IMR-90 (cell line): ENCODE data around the gene APCDD1L. TPM values are rescaled to one million over a fixed set of nuclear protein-coding genes. Genes with fewer than 3 reads are reported as not detected.

Experiments used
- ATAC-seq: fragments of 200-7000 bp; cut with Tn5 transposase; 2 replicates; pipeline ENCODE4 v1.9.1; 2020; ENCODE audit warnings: low read depth, mild to moderate bottlenecking, moderate library complexity
- BruUV-seq: library from RNA; stranded (reverse); fragments of 400-500 nt; replicated peaks from 2 replicates; lab custom pipeline; 2021; lab: Mats Ljungman, UMichigan
- CTCF ChIA-PET: fragments of 300-600 bp; formaldehyde crosslinking; extraction: SDS; loops from one replicate; lab custom pipeline; 2021; ENCODE audit warnings: antibody characterized with exemption; lab: Yijun Ruan, JAX
- POLR2A ChIA-PET: fragments of 300-600 bp; sonication (Branson Sonifier 250); formaldehyde crosslinking; loops from one replicate; lab custom pipeline; 2022; ENCODE audit warnings: antibody characterized with exemption; ENCODE audit not compliant: unreplicated experiment; lab: Charles Lee
- DNase-seq: peaks from one replicate; pipeline ENCODE4 v3.0.0; 2013
- H2AFZ ChIP-seq: replicated peaks from 2 replicates; pipeline ENCODE3; 2013; ENCODE audit warnings: low read length, mild to moderate bottlenecking; ENCODE audit not compliant: poor library complexity
- H2AK5ac ChIP-seq: 2 replicates; pipeline ENCODE4 v1.6.1; 2013; ENCODE audit warnings: low read depth, low read length, inconsistent platforms
- H2AK9ac ChIP-seq: replicated peaks from 2 replicates; pipeline ENCODE3; 2013; ENCODE audit warnings: mild to moderate bottlenecking, low read depth, low read length, moderate library complexity; ENCODE audit not compliant: poor library complexity
- H2BK120ac ChIP-seq: 2 replicates; pipeline ENCODE4 v1.6.1; 2013; ENCODE audit warnings: low read depth, low read length, inconsistent platforms
- H2BK15ac ChIP-seq: 3 replicates; pipeline ENCODE4 v1.6.1; 2013; ENCODE audit warnings: low read depth, low read length, inconsistent platforms
- H2BK20ac ChIP-seq: 2 replicates; pipeline ENCODE4 v1.6.1; 2013; ENCODE audit warnings: low read depth, mild to moderate bottlenecking, inconsistent platforms, low read length, moderate library complexity
- H2BK5ac ChIP-seq: 2 replicates; pipeline ENCODE4 v1.6.1; 2013; ENCODE audit warnings: mild to moderate bottlenecking, low read depth, low read length, inconsistent platforms; ENCODE audit not compliant: poor library complexity, severe bottlenecking
- H3K14ac ChIP-seq: replicated peaks from 2 replicates; pipeline ENCODE4 v1.6.1; 2013; ENCODE audit warnings: low read depth, low read length, inconsistent platforms
- H3K18ac ChIP-seq: 2 replicates; pipeline ENCODE4 v1.6.1; 2013; ENCODE audit warnings: low read depth, low read length, control low read depth
- H3K23ac ChIP-seq: 2 replicates; pipeline ENCODE4 v1.6.1; 2013; ENCODE audit warnings: low read depth, low read length, inconsistent platforms
- H3K27ac ChIP-seq: 2 replicates; pipeline ENCODE4 v1.5.1; 2013; ENCODE audit warnings: mild to moderate bottlenecking, control low read depth, low read length; ENCODE audit not compliant: insufficient read depth
- H3K27me3 ChIP-seq: 2 replicates; pipeline ENCODE4 v1.6.1; 2013; ENCODE audit warnings: low read length; ENCODE audit not compliant: control insufficient read depth, insufficient read depth
- H3K36me3 ChIP-seq: 2 replicates; pipeline ENCODE4 v1.6.1; 2013; ENCODE audit warnings: low read length, mixed read lengths; ENCODE audit not compliant: control insufficient read depth, insufficient read depth
- H3K4ac ChIP-seq: 2 replicates; pipeline ENCODE4 v1.6.1; 2013; ENCODE audit warnings: low read depth, low read length, inconsistent platforms
- H3K4me1 ChIP-seq: 2 replicates; pipeline ENCODE4 v1.6.1; 2013; ENCODE audit warnings: low read length, mixed read lengths; ENCODE audit not compliant: control insufficient read depth, insufficient read depth
- H3K4me2 ChIP-seq: 2 replicates; pipeline ENCODE4 v1.6.1; 2013; ENCODE audit warnings: low read depth, mild to moderate bottlenecking, control low read depth, low read length, moderate library complexity
- H3K4me3 ChIP-seq: 2 replicates; pipeline ENCODE4 v1.5.1; 2013; ENCODE audit warnings: low read depth, mild to moderate bottlenecking, control low read depth, low read length, moderate library complexity; ENCODE audit not compliant: insufficient read depth
- H3K56ac ChIP-seq: 2 replicates; pipeline ENCODE4 v1.6.1; 2013; ENCODE audit warnings: low read length, inconsistent platforms; ENCODE audit not compliant: insufficient read depth; ENCODE audit errors: extremely low read depth
- H3K79me1 ChIP-seq, 2 experiments: 2 replicates each; pipeline ENCODE4 v1.6.1; 2013; ENCODE audit warnings: low read length in 2 of 2, inconsistent platforms in 1 of 2, low read depth in 1 of 2
- H3K9ac ChIP-seq: 2 replicates; pipeline ENCODE4 v1.6.1; 2013; ENCODE audit warnings: low read depth, low read length, control low read depth
- H3K9me1 ChIP-seq: 2 replicates; pipeline ENCODE4 v1.6.1; 2013; ENCODE audit warnings: low read length, inconsistent platforms; ENCODE audit not compliant: insufficient read depth
- H3K9me3 ChIP-seq: 2 replicates; pipeline ENCODE4 v1.6.1; 2013; ENCODE audit warnings: low read length; ENCODE audit not compliant: control insufficient read depth, insufficient read depth
- H4K20me1 ChIP-seq: 2 replicates; pipeline ENCODE4 v1.6.1; 2013; ENCODE audit warnings: low read length, inconsistent platforms; ENCODE audit not compliant: insufficient read depth
- H4K5ac ChIP-seq: 2 replicates; pipeline ENCODE4 v1.6.1; 2013; ENCODE audit warnings: mild to moderate bottlenecking, low read depth, low read length, control low read depth
- H4K8ac ChIP-seq, 2 experiments: 2 replicates each; pipeline ENCODE4 v1.6.1; 2013; ENCODE audit warnings: low read depth in 2 of 2, low read length in 2 of 2, control low read depth in 1 of 2, inconsistent platforms in 1 of 2
- H4K91ac ChIP-seq: 2 replicates; pipeline ENCODE4 v1.6.1; 2013; ENCODE audit warnings: low read depth, low read length, inconsistent platforms; ENCODE audit not compliant: insufficient read depth
- BHLHE40 ChIP-seq: fragments of 150-350 bp; IDR thresholded peaks from 2 replicates; pipeline ENCODE4 v1.6.1; 2016; ENCODE audit warnings: mild to moderate bottlenecking, low read depth, low read length
- CEBPB ChIP-seq: IDR thresholded peaks from 2 replicates; pipeline ENCODE4 v1.6.1; 2012; ENCODE audit warnings: low read depth, low read length, improper control_type of control experiment
- RCOR1 ChIP-seq: IDR thresholded peaks from 2 replicates; pipeline ENCODE4 v1.6.1; 2012; ENCODE audit warnings: mild to moderate bottlenecking, low read length, improper control_type of control experiment; ENCODE audit not compliant: insufficient replicate concordance
- WGBS, 2 experiments: methylation state at CpG; one replicate each; pipeline versions ENCODE4 v1.1.5 to v1.1.7; 2013; ENCODE audit warnings: missing lambda C conversion rate in 2 of 2; ENCODE audit not compliant: insufficient read length in 1 of 2; ENCODE audit errors: extremely low coverage in 2 of 2; 5-methylcytosine and 5-hydroxymethylcytosine counted together
- dilution Hi-C: fragments of 300-500 bp; cut with HindIII; formaldehyde crosslinking; loops from one replicate; pipeline ENCODE4 v1.14.3; 2018; ENCODE audit warnings: low sequenced_read_pairs; ENCODE audit not compliant: unreplicated experiment
- in situ Hi-C: fragments of 300-500 bp; cut with MboI; formaldehyde crosslinking; loops from 3 replicates; pipeline ENCODE4 v1.14.3; 2019; ENCODE audit warnings: low sequenced_read_pairs, inconsistent platforms, mixed read lengths
- intact Hi-C: fragments of 100-400 bp; cut with micrococcal nuclease; formaldehyde crosslinking; loops from 2 replicates; pipeline ENCODE4 v1.10.0; 2022
- polyA plus RNA-seq, 3 experiments: library from polyadenylated mRNA; depleted of rRNA; stranded (reverse); fragments of >200 nt; gene quantifications; 2 replicates each; pipeline ENCODE4 v1.2.3, GENCODE V29; 2012; ENCODE audit warnings: low replicate concordance in 1 of 3
- total RNA-seq: library from RNA; depleted of rRNA; stranded (reverse); fragments of >200 nt; gene quantifications from 2 replicates; pipeline ENCODE4 v1.2.3, GENCODE V29; 2012

The APCDD1L gene
- total and polyA plus RNA-seq, 2 of the 4 experiments (the other 2 are of a cell fraction): 2.5 to 18.3 TPM

- Histone ChIP-seq H4K8ac (no peak overlapping the region), H4K20me1 (no peaks in the 10 kb centered on the region; the same call in 1 of the 2 replicates), H3K23ac (no peak overlapping the region), H3K36me3 (no peaks in the 10 kb centered on the region), H2BK5ac (no peak overlapping the region), H3K4me1 (no peaks in the 10 kb centered on the region), H4K5ac (no peak overlapping the region), H3K4me3 (no peak overlapping the region), H3K4ac (no peak overlapping the region), H3K27ac (no peak overlapping the region), H2BK15ac (no peak overlapping the region), H2AK9ac (no peak overlapping the region), H3K79me1 (no peaks in the 10 kb centered on the region), H3K18ac (no peak overlapping the region), H3K9me1 (no peaks in the 10 kb centered on the region), H3K27me3 (no peaks in the 10 kb centered on the region), H3K9ac (no peak overlapping the region), H2AFZ (no peak overlapping the region), H3K4me2 (no peak overlapping the region), H3K9me3 (peaks cover 8% of the 10 kb centered on the region), H2AK5ac (no peak overlapping the region), H4K91ac (no peak overlapping the region), H2BK20ac (no peak overlapping the region), H2BK120ac (no peak overlapping the region), H3K56ac (no peak overlapping the region), H3K14ac (no peak overlapping the region)
- ChIA-PET CTCF (interaction anchor here (1.1 to 2.0 kb wide), 8 partner anchors 17 to 358 kb away, joined by 3 to 7 read pairs (median 4); no protein-coding TSS in a partner anchor), POLR2A (no interaction called here)
- intact Hi-C loops: loop anchor here (5.0 kb wide), 2 partner anchors 172 to 212 kb away; partner anchors contain the start of genes NPEPL1 and STX16
- ATAC-seq (no peak), DNase-seq (no peak)
- TF ChIP-seq RCOR1 (no peak), CEBPB (no peak), BHLHE40 (no peak)
- BruUV-seq: no TSS peak
- 96% methylated on average over 4 of the region's 16 CpGs; no CpG with 5 or more reads in 1 of the 2 experiments for WGBS, 2 experiments
- dilution Hi-C loops: no loop called here
- in situ Hi-C loops: no loop called here
Measured at GRCh38 chr20:58480551-58481336, 34.5 kb downstream of the APCDD1L start.
